Measurements from ENCODE around the gene MED9. TPM values are rescaled to one million over a fixed set of nuclear protein-coding genes. Genes with fewer than 3 reads are reported as not detected.
A peak's percentile ranks its signal among the peaks of the same experiment; 100 is the strongest.

The MED9 gene
- total and polyA plus RNA-seq, 9 of the 15 experiments (the other 6 are each of a cell fraction or from before 2014, with no cell fraction given) = 2.2 to 15.8 (median 12.7) TPM

DNA sequence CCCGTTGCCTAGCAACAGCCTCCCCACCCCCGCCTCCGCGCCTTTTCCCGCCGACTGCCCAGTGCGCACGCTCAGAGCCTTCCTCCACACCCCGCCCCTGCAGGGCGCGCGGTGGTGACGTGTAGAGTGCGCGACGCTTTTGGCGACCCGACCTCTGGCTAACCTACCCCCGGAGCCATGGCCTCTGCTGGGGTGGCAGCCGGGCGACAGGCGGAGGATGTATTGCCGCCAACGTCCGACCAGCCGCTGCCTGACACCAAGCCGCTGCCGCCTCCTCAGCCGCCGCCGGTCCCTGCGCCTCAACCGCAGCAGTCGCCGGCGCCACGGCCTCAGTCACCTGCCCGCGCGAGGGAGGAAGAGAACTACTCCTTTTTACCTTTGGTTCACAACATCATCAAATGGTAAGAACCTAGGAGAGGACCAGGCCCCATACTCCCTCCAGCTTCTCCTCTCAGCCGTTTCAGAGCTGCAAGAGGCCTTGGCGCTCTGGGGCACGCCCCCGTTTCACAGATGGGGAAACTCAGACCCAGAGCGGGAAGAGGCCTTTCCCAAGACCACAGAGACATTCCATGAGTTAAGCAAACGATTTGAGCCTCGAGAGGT, at the start of gene MED9 (continued):
- TF ChIP-seq, protein P1, sequence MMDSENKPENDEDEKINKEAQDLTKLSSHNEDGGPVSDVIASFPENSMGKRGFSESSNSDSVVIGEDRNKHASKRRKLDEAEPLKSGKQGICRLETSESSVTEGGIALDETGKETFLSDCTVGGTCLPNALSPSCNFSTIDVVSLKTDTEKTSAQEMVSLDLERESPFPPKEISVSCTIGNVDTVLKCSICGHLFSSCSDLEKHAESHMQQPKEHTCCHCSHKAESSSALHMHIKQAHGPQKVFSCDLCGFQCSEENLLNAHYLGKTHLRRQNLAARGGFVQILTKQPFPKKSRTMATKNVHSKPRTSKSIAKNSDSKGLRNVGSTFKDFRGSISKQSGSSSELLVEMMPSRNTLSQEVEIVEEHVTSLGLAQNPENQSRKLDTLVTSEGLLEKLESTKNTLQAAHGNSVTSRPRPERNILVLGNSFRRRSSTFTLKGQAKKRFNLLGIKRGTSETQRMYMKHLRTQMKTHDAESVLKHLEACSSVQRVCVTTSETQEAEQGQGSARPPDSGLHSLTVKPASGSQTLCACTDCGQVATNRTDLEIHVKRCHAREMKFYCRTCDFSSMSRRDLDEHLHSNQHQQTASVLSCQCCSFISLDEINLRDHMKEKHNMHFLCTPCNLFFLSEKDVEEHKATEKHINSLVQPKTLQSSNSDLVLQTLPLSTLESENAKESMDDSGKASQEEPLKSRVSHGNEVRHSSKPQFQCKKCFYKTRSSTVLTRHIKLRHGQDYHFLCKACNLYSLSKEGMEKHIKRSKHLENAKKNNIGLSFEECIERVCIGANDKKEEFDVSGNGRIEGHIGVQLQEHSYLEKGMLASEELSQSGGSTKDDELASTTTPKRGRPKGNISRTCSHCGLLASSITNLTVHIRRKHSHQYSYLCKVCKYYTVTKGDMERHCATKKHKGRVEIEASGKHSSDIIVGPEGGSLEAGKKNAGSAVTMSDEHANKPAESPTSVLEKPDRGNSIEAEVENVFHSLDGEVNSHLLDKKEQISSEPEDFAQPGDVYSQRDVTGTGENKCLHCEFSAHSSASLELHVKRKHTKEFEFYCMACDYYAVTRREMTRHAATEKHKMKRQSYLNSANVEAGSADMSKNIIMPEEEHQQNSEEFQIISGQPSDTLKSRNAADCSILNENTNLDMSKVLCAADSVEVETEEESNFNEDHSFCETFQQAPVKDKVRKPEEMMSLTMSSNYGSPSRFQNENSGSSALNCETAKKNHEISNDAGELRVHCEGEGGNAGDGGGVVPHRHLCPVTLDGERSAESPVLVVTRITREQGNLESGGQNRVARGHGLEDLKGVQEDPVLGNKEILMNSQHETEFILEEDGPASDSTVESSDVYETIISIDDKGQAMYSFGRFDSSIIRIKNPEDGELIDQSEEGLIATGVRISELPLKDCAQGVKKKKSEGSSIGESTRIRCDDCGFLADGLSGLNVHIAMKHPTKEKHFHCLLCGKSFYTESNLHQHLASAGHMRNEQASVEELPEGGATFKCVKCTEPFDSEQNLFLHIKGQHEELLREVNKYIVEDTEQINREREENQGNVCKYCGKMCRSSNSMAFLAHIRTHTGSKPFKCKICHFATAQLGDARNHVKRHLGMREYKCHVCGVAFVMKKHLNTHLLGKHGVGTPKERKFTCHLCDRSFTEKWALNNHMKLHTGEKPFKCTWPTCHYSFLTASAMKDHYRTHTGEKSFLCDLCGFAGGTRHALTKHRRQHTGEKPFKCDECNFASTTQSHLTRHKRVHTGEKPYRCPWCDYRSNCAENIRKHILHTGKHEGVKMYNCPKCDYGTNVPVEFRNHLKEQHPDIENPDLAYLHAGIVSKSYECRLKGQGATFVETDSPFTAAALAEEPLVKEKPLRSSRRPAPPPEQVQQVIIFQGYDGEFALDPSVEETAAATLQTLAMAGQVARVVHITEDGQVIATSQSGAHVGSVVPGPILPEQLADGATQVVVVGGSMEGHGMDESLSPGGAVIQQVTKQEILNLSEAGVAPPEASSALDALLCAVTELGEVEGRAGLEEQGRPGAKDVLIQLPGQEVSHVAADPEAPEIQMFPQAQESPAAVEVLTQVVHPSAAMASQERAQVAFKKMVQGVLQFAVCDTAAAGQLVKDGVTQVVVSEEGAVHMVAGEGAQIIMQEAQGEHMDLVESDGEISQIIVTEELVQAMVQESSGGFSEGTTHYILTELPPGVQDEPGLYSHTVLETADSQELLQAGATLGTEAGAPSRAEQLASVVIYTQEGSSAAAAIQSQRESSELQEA (IDR thresholded peaks at IDR 0.05; ENCODE audit: low read depth) = no peak
- no peak for TF ChIP-seq GATA2 (CRISPR knock-in tag; IDR thresholded peaks at IDR 0.05)
- no peak for TF ChIP-seq MTA2 (IDR thresholded peaks at IDR 0.05; ENCODE audit: low read depth)
- no peak for TF ChIP-seq XRCC4 (IDR thresholded peaks at IDR 0.05; ENCODE audit: extremely low read depth, insufficient read depth, insufficient read length)
- no peak for TF ChIP-seq JUNB (CRISPR knock-in tag; conservative IDR thresholded peaks at IDR 0.05)
- TF ChIP-seq ZNF121 (CRISPR knock-in tag; conservative IDR thresholded peaks at IDR 0.05) = no peak
- no peak for TF ChIP-seq KLF13 (tag; IDR thresholded peaks at IDR 0.05; ENCODE audit: borderline replicate concordance, low read depth)
- TF ChIP-seq, protein P2, sequence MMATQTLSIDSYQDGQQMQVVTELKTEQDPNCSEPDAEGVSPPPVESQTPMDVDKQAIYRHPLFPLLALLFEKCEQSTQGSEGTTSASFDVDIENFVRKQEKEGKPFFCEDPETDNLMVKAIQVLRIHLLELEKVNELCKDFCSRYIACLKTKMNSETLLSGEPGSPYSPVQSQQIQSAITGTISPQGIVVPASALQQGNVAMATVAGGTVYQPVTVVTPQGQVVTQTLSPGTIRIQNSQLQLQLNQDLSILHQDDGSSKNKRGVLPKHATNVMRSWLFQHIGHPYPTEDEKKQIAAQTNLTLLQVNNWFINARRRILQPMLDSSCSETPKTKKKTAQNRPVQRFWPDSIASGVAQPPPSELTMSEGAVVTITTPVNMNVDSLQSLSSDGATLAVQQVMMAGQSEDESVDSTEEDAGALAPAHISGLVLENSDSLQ (IDR thresholded peaks at IDR 0.05) = no peak
- TF ChIP-seq HDAC1 (IDR thresholded peaks at IDR 0.05) = peak in 1 of 2 experiments; percentile 81; a peak in 2 of 4 replicates
- TF ChIP-seq, protein P3, sequence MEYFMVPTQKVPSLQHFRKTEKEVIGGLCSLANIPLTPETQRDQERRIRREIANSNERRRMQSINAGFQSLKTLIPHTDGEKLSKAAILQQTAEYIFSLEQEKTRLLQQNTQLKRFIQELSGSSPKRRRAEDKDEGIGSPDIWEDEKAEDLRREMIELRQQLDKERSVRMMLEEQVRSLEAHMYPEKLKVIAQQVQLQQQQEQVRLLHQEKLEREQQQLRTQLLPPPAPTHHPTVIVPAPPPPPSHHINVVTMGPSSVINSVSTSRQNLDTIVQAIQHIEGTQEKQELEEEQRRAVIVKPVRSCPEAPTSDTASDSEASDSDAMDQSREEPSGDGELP (CRISPR knock-in tag; IDR thresholded peaks at IDR 0.05; ENCODE audit: borderline replicate concordance) = peak; percentile 52; the same call in 1 of the 2 replicates
- TF ChIP-seq LARP7 (IDR thresholded peaks at IDR 0.05) = no peak
- TF ChIP-seq, protein P4, sequence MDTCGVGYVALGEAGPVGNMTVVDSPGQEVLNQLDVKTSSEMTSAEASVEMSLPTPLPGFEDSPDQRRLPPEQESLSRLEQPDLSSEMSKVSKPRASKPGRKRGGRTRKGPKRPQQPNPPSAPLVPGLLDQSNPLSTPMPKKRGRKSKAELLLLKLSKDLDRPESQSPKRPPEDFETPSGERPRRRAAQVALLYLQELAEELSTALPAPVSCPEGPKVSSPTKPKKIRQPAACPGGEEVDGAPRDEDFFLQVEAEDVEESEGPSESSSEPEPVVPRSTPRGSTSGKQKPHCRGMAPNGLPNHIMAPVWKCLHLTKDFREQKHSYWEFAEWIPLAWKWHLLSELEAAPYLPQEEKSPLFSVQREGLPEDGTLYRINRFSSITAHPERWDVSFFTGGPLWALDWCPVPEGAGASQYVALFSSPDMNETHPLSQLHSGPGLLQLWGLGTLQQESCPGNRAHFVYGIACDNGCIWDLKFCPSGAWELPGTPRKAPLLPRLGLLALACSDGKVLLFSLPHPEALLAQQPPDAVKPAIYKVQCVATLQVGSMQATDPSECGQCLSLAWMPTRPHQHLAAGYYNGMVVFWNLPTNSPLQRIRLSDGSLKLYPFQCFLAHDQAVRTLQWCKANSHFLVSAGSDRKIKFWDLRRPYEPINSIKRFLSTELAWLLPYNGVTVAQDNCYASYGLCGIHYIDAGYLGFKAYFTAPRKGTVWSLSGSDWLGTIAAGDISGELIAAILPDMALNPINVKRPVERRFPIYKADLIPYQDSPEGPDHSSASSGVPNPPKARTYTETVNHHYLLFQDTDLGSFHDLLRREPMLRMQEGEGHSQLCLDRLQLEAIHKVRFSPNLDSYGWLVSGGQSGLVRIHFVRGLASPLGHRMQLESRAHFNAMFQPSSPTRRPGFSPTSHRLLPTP (IDR thresholded peaks at IDR 0.05; ENCODE audit: borderline replicate concordance, extremely low read depth, insufficient read length) = no peak
- TF ChIP-seq NCOA1 (IDR thresholded peaks at IDR 0.05; ENCODE audit: low read depth) = no peak
- peak; percentile 44; the same call in 1 of the 2 replicates for TF ChIP-seq CXXC5 (CRISPR knock-in tag; IDR thresholded peaks at IDR 0.05)

Measured in K562 (cell line).